Measurements from ENCODE around the gene COG5. TPM values are rescaled to one million over a fixed set of nuclear protein-coding genes. Genes with fewer than 3 reads are reported as not detected.

The COG5 gene
- total RNA-seq, 1 experiment from 2014 or later: 29.1 TPM

DNA sequence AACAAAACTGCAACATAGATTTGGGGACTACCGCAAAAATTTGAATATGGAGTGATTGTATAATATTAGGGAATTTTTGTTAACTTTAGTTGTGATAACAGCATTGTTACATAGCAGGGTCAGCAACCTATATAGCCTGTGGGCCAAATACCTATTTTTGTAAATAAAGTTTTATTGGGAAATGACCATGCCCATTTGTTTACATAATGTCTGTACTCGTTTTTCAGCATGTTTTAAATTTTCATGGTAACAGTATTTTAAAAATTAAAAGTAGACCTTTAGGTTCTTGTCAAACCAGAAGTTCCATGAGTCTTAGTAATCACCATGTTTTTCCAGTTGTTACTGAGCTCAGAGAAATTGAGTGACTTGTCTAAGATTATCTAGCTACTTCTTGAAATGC is 21.0 kb upstream of the COG5 start:
- DNase-seq (ENCODE audit: low read depth, low spot score) (no peak), ATAC-seq (no peak)
- TF ChIP-seq SIN3A (IDR thresholded peaks at IDR 0.05; ENCODE audit: borderline replicate concordance, insufficient read depth, low read depth, low read length): no peak
- no peak for TF ChIP-seq REST (IDR thresholded peaks at IDR 0.05; ENCODE audit: insufficient read depth in 1 of 2, low read depth in 2 of 2, low read length in 1 of 2)
- no peak for TF ChIP-seq POLR2AphosphoS5 (IDR thresholded peaks at IDR 0.05; ENCODE audit: low read depth, low read length)
- no peak for TF ChIP-seq CTCF (IDR thresholded peaks at IDR 0.05)
- TF ChIP-seq TCF7L2 (IDR thresholded peaks at IDR 0.05; ENCODE audit: low read depth, low read length): no peak
- Histone ChIP-seq H3K9me3 (ENCODE audit: control insufficient read depth, insufficient read depth, low read depth, low read length) (no peaks in the 10 kb centered on the region), H3K4me3 (ENCODE audit: low read depth in 2 of 2, low read length in 2 of 2) (no peak overlapping the region), H3K4me1 (ENCODE audit: control insufficient read depth, insufficient read depth, low read length) (peaks cover 12% of the 10 kb centered on the region), H3K27ac (ENCODE audit: low read length) (no peak overlapping the region), H3K27me3 (ENCODE audit: control insufficient read depth, insufficient read depth, low read length) (no peaks in the 10 kb centered on the region), H3K36me3 (ENCODE audit: control insufficient read depth, insufficient read depth, low read length) (peaks cover 21% of the 10 kb centered on the region)
- ChIA-PET CTCF (no interaction called here), POLR2A (no interaction called here)
- BruUV-seq (replicated peaks): no TSS peak
- in situ Hi-C loops (cut with HindIII; ENCODE audit: low pct_unique_long_range_greater_than_20kb, low sequenced_read_pairs): no loop called here
- intact Hi-C loops (cut with micrococcal nuclease; ENCODE audit: unreplicated experiment): no loop called here

GRCh38 chr7:107582875-107583274 is 19.2 kb upstream of the COG5 start:
- ATAC-seq (no peak), DNase-seq (ENCODE audit: low read depth, low spot score) (no peak)
- no peaks in the 10 kb centered on the region for H3K27me3 ChIP-seq (ENCODE audit: control insufficient read depth, insufficient read depth, low read length)
- POLR2A ChIA-PET: no interaction called here
- CTCF ChIA-PET: no interaction called here
- no peaks in the 10 kb centered on the region for H3K9me3 ChIP-seq (ENCODE audit: control insufficient read depth, insufficient read depth, low read depth, low read length)
- TF ChIP-seq CTCF (IDR thresholded peaks at IDR 0.05): no peak
- TF ChIP-seq REST (IDR thresholded peaks at IDR 0.05; ENCODE audit: insufficient read depth in 1 of 2, low read depth in 2 of 2, low read length in 1 of 2): no peak
- TF ChIP-seq SIN3A (IDR thresholded peaks at IDR 0.05; ENCODE audit: borderline replicate concordance, insufficient read depth, low read depth, low read length): no peak
- no peak for TF ChIP-seq TCF7L2 (IDR thresholded peaks at IDR 0.05; ENCODE audit: low read depth, low read length)
- TF ChIP-seq POLR2AphosphoS5 (IDR thresholded peaks at IDR 0.05; ENCODE audit: low read depth, low read length): no peak
- H3K36me3 ChIP-seq (ENCODE audit: control insufficient read depth, insufficient read depth, low read length): peaks cover 21% of the 10 kb centered on the region
- in situ Hi-C loops (cut with HindIII; ENCODE audit: low pct_unique_long_range_greater_than_20kb, low sequenced_read_pairs) (no loop called here), intact Hi-C loops (cut with micrococcal nuclease; ENCODE audit: unreplicated experiment) (no loop called here)
- H3K27ac ChIP-seq (ENCODE audit: low read length): no peak overlapping the region
- H3K4me3 ChIP-seq (ENCODE audit: low read depth in 2 of 2, low read length in 2 of 2): no peak overlapping the region
- peaks cover 12% of the 10 kb centered on the region for H3K4me1 ChIP-seq (ENCODE audit: control insufficient read depth, insufficient read depth, low read length)
- no TSS peak for BruUV-seq (replicated peaks)
